Measurements from ENCODE around the gene FGF5. TPM values are rescaled to one million over a fixed set of nuclear protein-coding genes. Genes with fewer than 3 reads are reported as not detected.

Gene FGF5
- total RNA-seq, 1 donor from 2014 or later, result 0.07 TPM

- no peaks in the 10 kb centered on the region for H3K9me3 Mint-ChIP-seq
- H3K27ac Mint-ChIP-seq, result no peak overlapping the region
- DNase-seq (ENCODE audit: low spot score in 2 of 2, unreplicated experiment in 2 of 2), result no peak
- H3K4me1 Mint-ChIP-seq, result peaks cover 26% of the 10 kb centered on the region
- no peak for TF ChIP-seq CTCF (IDR thresholded peaks at IDR 0.05; ENCODE audit: unreplicated experiment)
- H3K27me3 Mint-ChIP-seq (ENCODE audit: low read depth), result peaks cover 99% of the 10 kb centered on the region
- no peak overlapping the region for H3K4me3 Mint-ChIP-seq
- no peaks in the 10 kb centered on the region for H3K36me3 Mint-ChIP-seq
These were observed 4.4 kb upstream of the FGF5 start for GRCh38 chr4:80261989-80262600.

- Mint-ChIP-seq H3K4me3 (peak overlapping the region; percentile 9), H3K27me3 (ENCODE audit: low read depth) (peaks cover 100% of the 10 kb centered on the region)
These were observed 2.7 kb upstream of the FGF5 start for GRCh38 chr4:80263541-80264351.

GRCh38 chr4:80264352-80264647 lies 2.2 kb upstream of the FGF5 start:
- peaks cover 26% of the 10 kb centered on the region for H3K4me1 Mint-ChIP-seq

More at GRCh38 chr4:80263541-80264351, 2.7 kb upstream of the FGF5 start:
- no peaks in the 10 kb centered on the region for H3K9me3 Mint-ChIP-seq
- TF ChIP-seq CTCF (IDR thresholded peaks at IDR 0.05; ENCODE audit: unreplicated experiment), result no peak
- H3K36me3 Mint-ChIP-seq, result no peaks in the 10 kb centered on the region
- H3K4me1 Mint-ChIP-seq, result peaks cover 26% of the 10 kb centered on the region
- no peak for DNase-seq (ENCODE audit: low spot score in 2 of 2, unreplicated experiment in 2 of 2)
- H3K27ac Mint-ChIP-seq, result no peak overlapping the region

GRCh38 chr4:80264825-80265224 lies 1.6 kb upstream of the FGF5 start:
- H3K4me1 Mint-ChIP-seq, result peaks cover 26% of the 10 kb centered on the region
- no peaks in the 10 kb centered on the region for H3K36me3 Mint-ChIP-seq
- TF ChIP-seq CTCF (IDR thresholded peaks at IDR 0.05; ENCODE audit: unreplicated experiment), result no peak
- no peak overlapping the region for H3K27ac Mint-ChIP-seq
- no peaks in the 10 kb centered on the region for H3K9me3 Mint-ChIP-seq
- DNase-seq (ENCODE audit: low spot score in 2 of 2, unreplicated experiment in 2 of 2), result no peak
- peaks cover 100% of the 10 kb centered on the region for H3K27me3 Mint-ChIP-seq (ENCODE audit: low read depth)
- H3K4me3 Mint-ChIP-seq, result no peak overlapping the region

More at GRCh38 chr4:80264352-80264647, 2.2 kb upstream of the FGF5 start:
- H3K27me3 Mint-ChIP-seq (ENCODE audit: low read depth), result peaks cover 100% of the 10 kb centered on the region
- no peak overlapping the region for H3K4me3 Mint-ChIP-seq
- H3K27ac Mint-ChIP-seq, result no peak overlapping the region
- H3K9me3 Mint-ChIP-seq, result no peaks in the 10 kb centered on the region
- TF ChIP-seq CTCF (IDR thresholded peaks at IDR 0.05; ENCODE audit: unreplicated experiment), result no peak
- DNase-seq (ENCODE audit: low spot score in 2 of 2, unreplicated experiment in 2 of 2), result no peak
- H3K36me3 Mint-ChIP-seq, result no peaks in the 10 kb centered on the region

GRCh38 chr4:80265571-80266252 lies 752 bp upstream of the FGF5 start:
- no peak for TF ChIP-seq CTCF (IDR thresholded peaks at IDR 0.05; ENCODE audit: unreplicated experiment)
- H3K27me3 Mint-ChIP-seq (ENCODE audit: low read depth), result peaks cover 100% of the 10 kb centered on the region
- no peak for DNase-seq (ENCODE audit: low spot score in 2 of 2, unreplicated experiment in 2 of 2)
- H3K9me3 Mint-ChIP-seq, result no peaks in the 10 kb centered on the region
- H3K4me3 Mint-ChIP-seq, result peak overlapping the region; percentile 78
- no peak overlapping the region for H3K27ac Mint-ChIP-seq
- no peaks in the 10 kb centered on the region for H3K36me3 Mint-ChIP-seq
- H3K4me1 Mint-ChIP-seq, result peaks cover 26% of the 10 kb centered on the region

Measured in mesothelial cell of epicardium (in vitro differentiated cells).